HEK293 (cell line): ENCODE data around the gene NRL.

ENCODE experiments used
- CTCF ChIA-PET: fragments of 350-600 bp; formaldehyde crosslinking; extraction: SDS; loops from one replicate; lab custom pipeline; 2021; ENCODE audit warnings: antibody characterized with exemption; lab: Yijun Ruan, JAX
- POLR2A ChIA-PET: fragments of 300-600 bp; formaldehyde crosslinking; extraction: SDS; loops from one replicate; lab custom pipeline; 2020; ENCODE audit warnings: antibody characterized with exemption, inconsistent platforms; lab: Yijun Ruan, JAX
- H3K27ac ChIP-seq: fragments of 200-500 bp; sonication (Bioruptor generic); 2 replicates; pipeline ENCODE4 v1.5.1; 2014; ENCODE audit warnings: low read depth, low read length, control low read depth, inconsistent platforms; ENCODE audit errors: extremely low read depth
- H3K36me3 ChIP-seq, 2 experiments: fragments of 200-500 bp in 1 of 2; sonication (Bioruptor generic) in 1 of 2; 1 replicate in 1 of 2; 2 replicates in 1 of 2; pipeline ENCODE4 v1.5.1; 2014 to 2017; ENCODE audit warnings: inconsistent platforms in 2 of 2, low read length in 2 of 2; ENCODE audit not compliant: control insufficient read depth in 2 of 2, insufficient read depth in 1 of 2
- H3K4me1 ChIP-seq: fragments of 200-500 bp; sonication (Bioruptor generic); 2 replicates; pipeline ENCODE4 v1.5.1; 2014; ENCODE audit warnings: mild to moderate bottlenecking, low read length, inconsistent platforms; ENCODE audit not compliant: control insufficient read depth, insufficient read depth
- H3K4me3 ChIP-seq: 2 replicates; pipeline ENCODE4 v1.5.1; 2011; ENCODE audit warnings: low read depth, mild to moderate bottlenecking, control low read depth, low read length, moderate library complexity
- H3K9me3 ChIP-seq: fragments of 200-500 bp; sonication (Bioruptor generic); 2 replicates; pipeline ENCODE4 v1.5.1; 2014; ENCODE audit warnings: low read depth, low read length, inconsistent platforms; ENCODE audit not compliant: control insufficient read depth, insufficient read depth
- EGR2 ChIP-seq: fragments of 450-650 bp; formaldehyde crosslinking; IDR thresholded peaks from 2 replicates; pipeline ENCODE4 v1.5.1; 2016; ENCODE audit warnings: low read depth, missing biosample characterization, missing genetic modification characterization
- KLF9 ChIP-seq: fragments of 450-650 bp; formaldehyde crosslinking; IDR thresholded peaks from 2 replicates; pipeline ENCODE4 v1.5.1; 2016; ENCODE audit warnings: missing biosample characterization, missing genetic modification characterization, low read depth
- MYNN ChIP-seq: fragments of 450-650 bp; formaldehyde crosslinking; IDR thresholded peaks from 2 replicates; pipeline ENCODE4 v1.5.1; 2016; ENCODE audit warnings: missing biosample characterization, missing genetic modification characterization, borderline replicate concordance
- MZF1 ChIP-seq: fragments of 450-650 bp; formaldehyde crosslinking; IDR thresholded peaks from 2 replicates; pipeline ENCODE4 v1.5.1; 2017; ENCODE audit warnings: missing biosample characterization, missing genetic modification characterization, borderline replicate concordance
- RBAK ChIP-seq: fragments of 450-650 bp; formaldehyde crosslinking; IDR thresholded peaks from 2 replicates; pipeline ENCODE4 v1.5.1; 2016; ENCODE audit warnings: missing biosample characterization, missing genetic modification characterization
- ZFHX2 ChIP-seq: fragments of 450-650 bp; formaldehyde crosslinking; conservative IDR thresholded peaks from 2 replicates; pipeline ENCODE4 v1.5.1; 2016; ENCODE audit warnings: missing biosample characterization, missing genetic modification characterization
- ZNF112 ChIP-seq: fragments of 450-650 bp; formaldehyde crosslinking; IDR thresholded peaks from 2 replicates; pipeline ENCODE4 v1.5.0; 2017; ENCODE audit warnings: missing biosample characterization, missing genetic modification characterization
- ZNF223 ChIP-seq: fragments of 450-650 bp; formaldehyde crosslinking; IDR thresholded peaks from 2 replicates; pipeline ENCODE4 v1.5.1; 2016; ENCODE audit warnings: missing biosample characterization, missing genetic modification characterization
- ZNF324 ChIP-seq: fragments of 450-650 bp; formaldehyde crosslinking; IDR thresholded peaks from 2 replicates; pipeline ENCODE4 v1.5.1; 2016; ENCODE audit warnings: missing biosample characterization, missing genetic modification characterization
- ZNF391 ChIP-seq: fragments of 450-650 bp; formaldehyde crosslinking; IDR thresholded peaks from 2 replicates; pipeline ENCODE4 v1.5.1; 2016; ENCODE audit warnings: low read depth, missing biosample characterization, missing genetic modification characterization, borderline replicate concordance
- ZNF473 ChIP-seq: fragments of 450-650 bp; formaldehyde crosslinking; IDR thresholded peaks from 2 replicates; pipeline ENCODE4 v1.5.1; 2017; ENCODE audit warnings: missing biosample characterization, missing genetic modification characterization
- ZNF596 ChIP-seq: fragments of 450-650 bp; IDR thresholded peaks from 2 replicates; pipeline ENCODE4 v1.5.0; 2018; ENCODE audit warnings: missing biosample characterization, mild to moderate bottlenecking, missing genetic modification characterization, moderate library complexity
- ZNF623 ChIP-seq: fragments of 450-650 bp; formaldehyde crosslinking; IDR thresholded peaks from 2 replicates; pipeline ENCODE4 v1.5.1; 2016; ENCODE audit warnings: missing biosample characterization, missing genetic modification characterization
- ZNF654 ChIP-seq: fragments of 450-650 bp; formaldehyde crosslinking; IDR thresholded peaks from 2 replicates; pipeline ENCODE4 v1.5.1; 2016; ENCODE audit warnings: low read depth, missing biosample characterization, missing genetic modification characterization
- ZNF76 ChIP-seq: fragments of 450-650 bp; formaldehyde crosslinking; IDR thresholded peaks from 2 replicates; pipeline ENCODE4; 2016; ENCODE audit warnings: low read depth, missing biosample characterization, missing genetic modification characterization, borderline replicate concordance
- TF ChIP-seq, protein P1 (sequence below): fragments of 450-650 bp; formaldehyde crosslinking; IDR thresholded peaks from 2 replicates; pipeline ENCODE4 v1.5.1; 2016; ENCODE audit warnings: missing biosample characterization, missing genetic modification characterization
- TF ChIP-seq, protein P2 (sequence below): fragments of 450-650 bp; formaldehyde crosslinking; IDR thresholded peaks from 2 replicates; pipeline ENCODE4 v1.5.1; 2016; ENCODE audit warnings: missing biosample characterization, missing genetic modification characterization
- TF ChIP-seq, protein P3 (sequence below): fragments of 450-650 bp; formaldehyde crosslinking; IDR thresholded peaks from 2 replicates; pipeline ENCODE4 v1.5.1; 2016; ENCODE audit warnings: missing biosample characterization, missing genetic modification characterization
- TF ChIP-seq, protein P4 (sequence below): fragments of 450-650 bp; formaldehyde crosslinking; IDR thresholded peaks from 2 replicates; pipeline ENCODE4 v1.5.1; 2016; ENCODE audit warnings: missing biosample characterization, missing genetic modification characterization

Gene NRL

DNA sequence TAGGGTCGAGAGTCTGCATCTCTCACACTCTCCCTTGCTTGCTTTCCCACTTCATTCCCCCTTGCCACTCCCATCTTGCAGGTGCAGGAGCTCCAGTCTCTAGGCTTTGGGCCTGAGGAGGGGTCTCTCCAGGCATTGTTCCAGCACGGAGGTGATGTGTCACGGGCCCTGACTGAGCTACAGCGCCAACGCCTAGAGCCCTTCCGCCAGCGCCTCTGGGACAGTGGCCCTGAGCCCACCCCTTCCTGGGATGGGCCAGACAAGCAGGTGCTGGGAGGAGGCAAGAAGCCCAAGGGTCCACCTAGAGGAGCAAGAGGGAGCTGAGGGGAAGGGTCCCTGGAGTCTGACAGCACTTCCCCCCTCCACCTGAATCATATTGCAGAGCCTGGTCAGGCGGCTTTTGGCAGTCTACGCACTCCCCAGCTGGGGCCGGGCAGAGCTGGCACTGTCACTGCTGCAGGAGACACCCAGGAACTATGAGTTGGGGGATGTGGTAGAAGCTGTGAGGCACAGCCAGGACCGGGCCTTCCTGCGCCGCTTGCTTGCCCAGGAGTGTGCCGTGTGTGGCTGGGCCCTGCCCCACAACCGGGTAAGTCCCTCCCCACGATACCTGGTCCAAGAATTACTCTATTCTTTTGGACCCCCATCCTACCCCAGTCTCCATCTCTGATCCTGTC lies 36.8 kb upstream of the NRL start:
- H3K27ac ChIP-seq: no peak overlapping the region
- ChIA-PET POLR2A (interaction anchor here (1.0 to 3.3 kb wide), 4 partner anchors 9 to 36 kb away, joined by 3 to 20 read pairs (median 3); partner anchors contain the start of genes EMC9 and IRF9), CTCF (interaction anchor here (1.3 kb wide), 1 partner anchor 9 kb away, joined by 10 read pairs; the partner anchor contains the start of gene IRF9)
- TF ChIP-seq ZNF76 (tag by site-specific recombination): no peak
- TF ChIP-seq, protein P1, sequence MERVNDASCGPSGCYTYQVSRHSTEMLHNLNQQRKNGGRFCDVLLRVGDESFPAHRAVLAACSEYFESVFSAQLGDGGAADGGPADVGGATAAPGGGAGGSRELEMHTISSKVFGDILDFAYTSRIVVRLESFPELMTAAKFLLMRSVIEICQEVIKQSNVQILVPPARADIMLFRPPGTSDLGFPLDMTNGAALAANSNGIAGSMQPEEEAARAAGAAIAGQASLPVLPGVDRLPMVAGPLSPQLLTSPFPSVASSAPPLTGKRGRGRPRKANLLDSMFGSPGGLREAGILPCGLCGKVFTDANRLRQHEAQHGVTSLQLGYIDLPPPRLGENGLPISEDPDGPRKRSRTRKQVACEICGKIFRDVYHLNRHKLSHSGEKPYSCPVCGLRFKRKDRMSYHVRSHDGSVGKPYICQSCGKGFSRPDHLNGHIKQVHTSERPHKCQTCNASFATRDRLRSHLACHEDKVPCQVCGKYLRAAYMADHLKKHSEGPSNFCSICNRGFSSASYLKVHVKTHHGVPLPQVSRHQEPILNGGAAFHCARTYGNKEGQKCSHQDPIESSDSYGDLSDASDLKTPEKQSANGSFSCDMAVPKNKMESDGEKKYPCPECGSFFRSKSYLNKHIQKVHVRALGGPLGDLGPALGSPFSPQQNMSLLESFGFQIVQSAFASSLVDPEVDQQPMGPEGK (tag by site-specific recombination): no peak
- H3K36me3 ChIP-seq: peaks cover 50 to 73% of the 10 kb centered on the region in 2 experiments
- no peaks in the 10 kb centered on the region for H3K9me3 ChIP-seq
- no peak overlapping the region for H3K4me3 ChIP-seq
- peaks cover 5% of the 10 kb centered on the region for H3K4me1 ChIP-seq

DNA sequence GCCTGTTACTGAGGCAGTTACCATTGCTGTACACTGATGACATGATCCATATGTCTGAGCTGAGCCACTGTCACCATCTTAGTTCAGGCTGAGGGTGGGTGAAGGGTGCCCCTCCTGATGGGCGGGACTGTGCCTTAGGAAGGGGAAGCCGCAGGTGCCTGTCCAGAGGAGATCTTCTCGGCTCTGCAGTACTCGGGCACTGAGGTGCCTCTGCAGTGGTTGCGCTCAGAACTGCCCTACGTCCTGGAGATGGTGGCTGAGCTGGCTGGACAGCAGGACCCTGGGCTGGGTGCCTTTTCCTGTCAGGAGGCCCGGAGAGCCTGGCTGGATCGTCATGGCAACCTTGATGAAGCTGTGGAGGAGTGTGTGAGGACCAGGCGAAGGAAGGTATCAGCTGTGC lies 36.2 kb upstream of the NRL start:
- POLR2A ChIA-PET: interaction anchor here (0.6 to 3.3 kb wide), 4 partner anchors 10 to 62 kb away, joined by 3 to 20 read pairs (median 3); partner anchors contain the start of genes CHMP4A, EMC9 and IRF9
- Histone ChIP-seq H3K9me3 (no peaks in the 10 kb centered on the region), H3K4me3 (no peak overlapping the region), H3K4me1 (peaks cover 5% of the 10 kb centered on the region), H3K27ac (no peak overlapping the region), H3K36me3 (peaks cover 44 to 69% of the 10 kb centered on the region in 2 experiments)
- CTCF ChIA-PET: interaction anchor here (1.3 kb wide), 1 partner anchor 10 kb away, joined by 10 read pairs; the partner anchor contains the start of gene IRF9
- TF ChIP-seq ZNF623 (tag by site-specific recombination): no peak

DNA sequence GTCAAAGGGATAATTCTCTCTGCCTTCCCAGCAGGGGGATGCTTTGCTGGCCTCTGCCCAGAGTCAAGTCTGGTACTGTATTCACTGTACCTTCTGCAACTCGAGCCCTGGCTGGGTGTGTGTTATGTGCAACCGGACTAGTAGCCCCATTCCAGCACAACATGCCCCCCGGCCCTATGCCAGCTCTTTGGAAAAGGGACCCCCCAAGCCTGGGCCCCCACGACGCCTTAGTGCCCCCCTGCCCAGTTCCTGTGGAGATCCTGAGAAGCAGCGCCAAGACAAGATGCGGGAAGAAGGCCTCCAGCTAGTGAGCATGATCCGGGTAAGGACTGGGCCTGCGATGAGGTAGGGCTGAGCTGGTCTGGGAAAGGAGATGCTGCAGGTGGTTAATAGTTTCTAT lies 35.8 kb upstream of the NRL start:
- Histone ChIP-seq H3K4me3 (no peak overlapping the region), H3K9me3 (no peaks in the 10 kb centered on the region), H3K4me1 (peaks cover 8% of the 10 kb centered on the region), H3K27ac (no peak overlapping the region), H3K36me3 (peaks cover 40 to 65% of the 10 kb centered on the region in 2 experiments)
- CTCF ChIA-PET: interaction anchor here (1.0 kb wide), 1 partner anchor 10 kb away, joined by 6 read pairs; the partner anchor contains the start of gene IRF9
- POLR2A ChIA-PET: interaction anchor here (0.6 to 3.3 kb wide), 4 partner anchors 10 to 62 kb away, joined by 3 to 20 read pairs (median 3); partner anchors contain the start of genes CHMP4A, EMC9, IRF9 and PSME1
- TF ChIP-seq ZNF391 (no peak), MYNN (tag by site-specific recombination) (no peak), ZNF324 (tag by site-specific recombination) (no peak), MZF1 (tag by site-specific recombination) (no peak), RBAK (no peak), ZNF76 (tag by site-specific recombination) (no peak), ZNF223 (no peak), ZNF654 (no peak), KLF9 (tag by site-specific recombination) (no peak), ZNF473 (tag by site-specific recombination) (no peak), ZFHX2 (tag by site-specific recombination) (no peak), EGR2 (no peak), ZNF596 (tag by site-specific recombination) (no peak), ZNF112 (tag by site-specific recombination) (no peak)
- TF ChIP-seq, protein P2, sequence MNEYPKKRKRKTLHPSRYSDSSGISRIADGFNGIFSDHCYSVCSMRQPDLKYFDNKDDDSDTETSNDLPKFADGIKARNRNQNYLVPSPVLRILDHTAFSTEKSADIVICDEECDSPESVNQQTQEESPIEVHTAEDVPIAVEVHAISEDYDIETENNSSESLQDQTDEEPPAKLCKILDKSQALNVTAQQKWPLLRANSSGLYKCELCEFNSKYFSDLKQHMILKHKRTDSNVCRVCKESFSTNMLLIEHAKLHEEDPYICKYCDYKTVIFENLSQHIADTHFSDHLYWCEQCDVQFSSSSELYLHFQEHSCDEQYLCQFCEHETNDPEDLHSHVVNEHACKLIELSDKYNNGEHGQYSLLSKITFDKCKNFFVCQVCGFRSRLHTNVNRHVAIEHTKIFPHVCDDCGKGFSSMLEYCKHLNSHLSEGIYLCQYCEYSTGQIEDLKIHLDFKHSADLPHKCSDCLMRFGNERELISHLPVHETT (tag by site-specific recombination): no peak
- TF ChIP-seq, protein P3, sequence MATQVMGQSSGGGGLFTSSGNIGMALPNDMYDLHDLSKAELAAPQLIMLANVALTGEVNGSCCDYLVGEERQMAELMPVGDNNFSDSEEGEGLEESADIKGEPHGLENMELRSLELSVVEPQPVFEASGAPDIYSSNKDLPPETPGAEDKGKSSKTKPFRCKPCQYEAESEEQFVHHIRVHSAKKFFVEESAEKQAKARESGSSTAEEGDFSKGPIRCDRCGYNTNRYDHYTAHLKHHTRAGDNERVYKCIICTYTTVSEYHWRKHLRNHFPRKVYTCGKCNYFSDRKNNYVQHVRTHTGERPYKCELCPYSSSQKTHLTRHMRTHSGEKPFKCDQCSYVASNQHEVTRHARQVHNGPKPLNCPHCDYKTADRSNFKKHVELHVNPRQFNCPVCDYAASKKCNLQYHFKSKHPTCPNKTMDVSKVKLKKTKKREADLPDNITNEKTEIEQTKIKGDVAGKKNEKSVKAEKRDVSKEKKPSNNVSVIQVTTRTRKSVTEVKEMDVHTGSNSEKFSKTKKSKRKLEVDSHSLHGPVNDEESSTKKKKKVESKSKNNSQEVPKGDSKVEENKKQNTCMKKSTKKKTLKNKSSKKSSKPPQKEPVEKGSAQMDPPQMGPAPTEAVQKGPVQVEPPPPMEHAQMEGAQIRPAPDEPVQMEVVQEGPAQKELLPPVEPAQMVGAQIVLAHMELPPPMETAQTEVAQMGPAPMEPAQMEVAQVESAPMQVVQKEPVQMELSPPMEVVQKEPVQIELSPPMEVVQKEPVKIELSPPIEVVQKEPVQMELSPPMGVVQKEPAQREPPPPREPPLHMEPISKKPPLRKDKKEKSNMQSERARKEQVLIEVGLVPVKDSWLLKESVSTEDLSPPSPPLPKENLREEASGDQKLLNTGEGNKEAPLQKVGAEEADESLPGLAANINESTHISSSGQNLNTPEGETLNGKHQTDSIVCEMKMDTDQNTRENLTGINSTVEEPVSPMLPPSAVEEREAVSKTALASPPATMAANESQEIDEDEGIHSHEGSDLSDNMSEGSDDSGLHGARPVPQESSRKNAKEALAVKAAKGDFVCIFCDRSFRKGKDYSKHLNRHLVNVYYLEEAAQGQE (tag by site-specific recombination): no peak
- TF ChIP-seq, protein P4, sequence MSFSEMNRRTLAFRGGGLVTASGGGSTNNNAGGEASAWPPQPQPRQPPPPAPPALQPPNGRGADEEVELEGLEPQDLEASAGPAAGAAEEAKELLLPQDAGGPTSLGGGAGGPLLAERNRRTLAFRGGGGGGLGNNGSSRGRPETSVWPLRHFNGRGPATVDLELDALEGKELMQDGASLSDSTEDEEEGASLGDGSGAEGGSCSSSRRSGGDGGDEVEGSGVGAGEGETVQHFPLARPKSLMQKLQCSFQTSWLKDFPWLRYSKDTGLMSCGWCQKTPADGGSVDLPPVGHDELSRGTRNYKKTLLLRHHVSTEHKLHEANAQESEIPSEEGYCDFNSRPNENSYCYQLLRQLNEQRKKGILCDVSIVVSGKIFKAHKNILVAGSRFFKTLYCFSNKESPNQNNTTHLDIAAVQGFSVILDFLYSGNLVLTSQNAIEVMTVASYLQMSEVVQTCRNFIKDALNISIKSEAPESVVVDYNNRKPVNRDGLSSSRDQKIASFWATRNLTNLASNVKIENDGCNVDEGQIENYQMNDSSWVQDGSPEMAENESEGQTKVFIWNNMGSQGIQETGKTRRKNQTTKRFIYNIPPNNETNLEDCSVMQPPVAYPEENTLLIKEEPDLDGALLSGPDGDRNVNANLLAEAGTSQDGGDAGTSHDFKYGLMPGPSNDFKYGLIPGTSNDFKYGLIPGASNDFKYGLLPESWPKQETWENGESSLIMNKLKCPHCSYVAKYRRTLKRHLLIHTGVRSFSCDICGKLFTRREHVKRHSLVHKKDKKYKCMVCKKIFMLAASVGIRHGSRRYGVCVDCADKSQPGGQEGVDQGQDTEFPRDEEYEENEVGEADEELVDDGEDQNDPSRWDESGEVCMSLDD (tag by site-specific recombination): no peak
